Measurements from ENCODE around the gene GAS6.

GAS6 gene

GRCh38 chr13:113849981-113850721 lies 13.7 kb downstream of the GAS6 start:
- peaks cover 0 to 10% (median 0%) of the 10 kb centered on the region in 11 experiments; a peak in 6 of 22 replicates for H3K9me3 ChIP-seq (replicated peaks in 1 of 11)
- H3K36me3 ChIP-seq: peaks cover 0 to 36% (median 0%) of the 10 kb centered on the region in 11 experiments; a peak in 6 of 22 replicates
- H3K27me3 ChIP-seq: peaks cover 0 to 29% (median 4%) of the 10 kb centered on the region in 11 experiments; a peak in 7 of 22 replicates
- no peak overlapping the region for H3K9ac ChIP-seq
- H3K4me2 ChIP-seq: no peak overlapping the region
- no peak overlapping the region for H3K27ac ChIP-seq
- no peak for TF ChIP-seq Cebpa-rat (IDR thresholded peaks at IDR 0.05)
- H3K4me1 ChIP-seq: peaks cover 38 to 53% (median 50%) of the 10 kb centered on the region in 10 experiments
- no peak overlapping the region for H3K4me3 ChIP-seq
- H4K20me1 ChIP-seq: peaks cover 5 to 100% (median 47%) of the 10 kb centered on the region in 11 experiments; a peak in 20 of 22 replicates

- Histone ChIP-seq H4K20me1 (peaks cover 5 to 100% (median 45%) of the 10 kb centered on the region in 11 experiments; a peak in 20 of 22 replicates), H3K27me3 (peaks cover 0 to 29% (median 6%) of the 10 kb centered on the region in 11 experiments; a peak in 9 of 22 replicates), H3K4me1 (peaks cover 38 to 53% (median 50%) of the 10 kb centered on the region in 10 experiments), H3K4me2 (no peak overlapping the region), H3K27ac (no peak overlapping the region), H3K36me3 (peaks cover 0 to 42% (median 0%) of the 10 kb centered on the region in 11 experiments; a peak in 6 of 22 replicates), H3K9ac (no peak overlapping the region), H3K4me3 (no peak overlapping the region), H3K9me3 (replicated peaks in 1 of 11) (peaks cover 0 to 10% (median 0%) of the 10 kb centered on the region in 11 experiments; a peak in 6 of 22 replicates)
- no peak for TF ChIP-seq Cebpa-rat (IDR thresholded peaks at IDR 0.05)
These were observed 14.3 kb downstream of the GAS6 start for GRCh38 chr13:113849546-113849945.

GRCh38 chr13:113848431-113849260 lies 15.2 kb downstream of the GAS6 start:
- Histone ChIP-seq H3K4me2 (peak overlapping the region in 1 of 11 experiments; percentile 11; a peak in 1 of 22 replicates), H3K4me3 (no peak overlapping the region), H3K36me3 (peaks cover 0 to 44% (median 0%) of the 10 kb centered on the region in 11 experiments; a peak in 6 of 22 replicates), H3K27me3 (peaks cover 0 to 29% (median 7%) of the 10 kb centered on the region in 11 experiments; a peak in 9 of 22 replicates), H4K20me1 (peaks cover 5 to 100% (median 43%) of the 10 kb centered on the region in 11 experiments; a peak in 19 of 22 replicates), H3K9me3 (replicated peaks in 1 of 11) (peaks cover 0 to 10% (median 0%) of the 10 kb centered on the region in 11 experiments; a peak in 6 of 22 replicates), H3K4me1 (peaks cover 38 to 53% (median 50%) of the 10 kb centered on the region in 10 experiments), H3K27ac (no peak overlapping the region), H3K9ac (no peak overlapping the region)
- TF ChIP-seq Cebpa-rat (IDR thresholded peaks at IDR 0.05): no peak

- Histone ChIP-seq H3K4me3 (no peak overlapping the region), H3K9ac (no peak overlapping the region), H3K27me3 (peaks cover 0 to 25% (median 6%) of the 10 kb centered on the region in 11 experiments; a peak in 11 of 22 replicates), H3K27ac (no peak overlapping the region), H3K36me3 (peaks cover 0 to 51% (median 0%) of the 10 kb centered on the region in 11 experiments; a peak in 7 of 22 replicates), H3K9me3 (replicated peaks in 1 of 11) (peaks cover 0 to 13% (median 4%) of the 10 kb centered on the region in 11 experiments; a peak in 8 of 22 replicates), H3K4me1 (peaks cover 38 to 53% (median 50%) of the 10 kb centered on the region in 10 experiments), H3K4me2 (no peak overlapping the region; a peak in 1 of 22 replicates), H4K20me1 (peaks cover 11 to 100% (median 43%) of the 10 kb centered on the region in 11 experiments; a peak in 18 of 22 replicates)
- TF ChIP-seq Cebpa-rat (IDR thresholded peaks at IDR 0.05): no peak
These were observed 15.9 kb downstream of the GAS6 start for GRCh38 chr13:113848020-113848419.

- Histone ChIP-seq H3K9me3 (replicated peaks in 1 of 11) (peaks cover 0 to 16% (median 4%) of the 10 kb centered on the region in 11 experiments; a peak in 10 of 22 replicates), H3K4me2 (peak overlapping the region in 9 of 11 experiments; percentile 19 to 51 (median 40); a peak in 17 of 22 replicates), H3K4me1 (peaks cover 25 to 54% (median 50%) of the 10 kb centered on the region in 10 experiments), H3K36me3 (peaks cover 0 to 55% (median 0%) of the 10 kb centered on the region in 11 experiments; a peak in 7 of 22 replicates), H3K9ac (no peak overlapping the region), H4K20me1 (peaks cover 7 to 100% (median 41%) of the 10 kb centered on the region in 11 experiments; a peak in 16 of 22 replicates), H3K27ac (no peak overlapping the region), H3K27me3 (peaks cover 0 to 25% (median 5%) of the 10 kb centered on the region in 11 experiments; a peak in 10 of 22 replicates), H3K4me3 (no peak overlapping the region)
- no peak for TF ChIP-seq Cebpa-rat (IDR thresholded peaks at IDR 0.05)
These were observed 17.1 kb downstream of the GAS6 start for GRCh38 chr13:113846636-113847318.

GRCh38 chr13:113845723-113846635 lies 17.9 kb downstream of the GAS6 start:
- TF ChIP-seq Cebpa-rat (IDR thresholded peaks at IDR 0.05): no peak
- Histone ChIP-seq H3K9ac (no peak overlapping the region), H3K4me1 (peaks cover 29 to 62% (median 57%) of the 10 kb centered on the region in 10 experiments), H3K9me3 (replicated peaks in 1 of 11) (peaks cover 0 to 17% (median 4%) of the 10 kb centered on the region in 11 experiments; a peak in 10 of 22 replicates), H4K20me1 (peaks cover 5 to 98% (median 43%) of the 10 kb centered on the region in 11 experiments; a peak in 17 of 22 replicates), H3K27me3 (peaks cover 0 to 25% (median 5%) of the 10 kb centered on the region in 11 experiments; a peak in 10 of 22 replicates), H3K27ac (no peak overlapping the region), H3K4me2 (peak overlapping the region in 9 of 11 experiments; percentile 19 to 51 (median 40); a peak in 18 of 22 replicates), H3K4me3 (no peak overlapping the region), H3K36me3 (peaks cover 0 to 54% (median 0%) of the 10 kb centered on the region in 11 experiments; a peak in 7 of 22 replicates)

DNA sequence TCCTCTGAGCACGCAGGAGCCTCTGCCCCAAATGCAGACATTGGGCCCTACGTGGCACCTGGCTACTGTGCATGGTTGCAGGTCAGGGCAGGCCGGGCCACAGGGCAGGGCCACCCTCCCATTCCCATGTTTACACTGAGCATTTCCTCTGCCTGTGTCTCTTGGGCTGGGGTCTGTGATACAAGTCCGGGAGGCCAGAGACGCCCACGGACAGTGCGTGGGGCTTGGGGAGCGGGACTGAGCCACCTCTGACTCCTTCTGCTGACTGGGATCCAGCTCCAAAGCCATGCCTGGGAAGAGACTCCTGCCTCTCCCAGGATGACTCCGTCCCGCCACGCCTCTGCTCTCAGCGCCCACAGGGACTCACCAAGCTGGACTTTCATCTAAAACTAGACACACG lies 18.8 kb downstream of the GAS6 start:
- no peak overlapping the region for H3K4me3 ChIP-seq
- peaks cover 0 to 17% (median 4%) of the 10 kb centered on the region in 11 experiments; a peak in 10 of 22 replicates for H3K9me3 ChIP-seq (replicated peaks in 1 of 11)
- H4K20me1 ChIP-seq: peaks cover 7 to 98% (median 52%) of the 10 kb centered on the region in 11 experiments; a peak in 20 of 22 replicates
- H3K36me3 ChIP-seq: peaks cover 0 to 63% (median under 1%) of the 10 kb centered on the region in 11 experiments; a peak in 7 of 22 replicates
- no peak overlapping the region for H3K9ac ChIP-seq
- H3K27me3 ChIP-seq: peaks cover 0 to 33% (median 7%) of the 10 kb centered on the region in 11 experiments; a peak in 11 of 22 replicates
- peak overlapping the region in 10 of 11 experiments; percentile 62 to 92 (median 84); a peak in 19 of 22 replicates for H3K4me2 ChIP-seq
- peak overlapping the region in 6 of 11 experiments; percentile 63 to 81 (median 71); a peak in 9 of 22 replicates for H3K27ac ChIP-seq
- peaks cover 38 to 71% (median 66%) of the 10 kb centered on the region in 10 experiments for H3K4me1 ChIP-seq
- TF ChIP-seq Cebpa-rat (IDR thresholded peaks at IDR 0.05): no peak
